Activated CD8-positive, alpha-beta memory T cell treated with anti-CD3 and anti-CD28 coated beads for 1 hour (primary cell): ENCODE measurements around the gene DCAF4.
"Not testable (repeated sequence)": the region's sequence is repeated elsewhere in the genome, so short reads cannot be mapped to it uniquely, and the experiment has no call there.

ENCODE experiments used
- DNase-seq, 2 donors: peaks; one replicate each; pipeline ENCODE4 v3.0.0-alpha.2; 2020; ENCODE audit warnings: low read depth in 1 of 2; ENCODE audit errors: extremely low read depth in 1 of 2

DCAF4 gene

DNA sequence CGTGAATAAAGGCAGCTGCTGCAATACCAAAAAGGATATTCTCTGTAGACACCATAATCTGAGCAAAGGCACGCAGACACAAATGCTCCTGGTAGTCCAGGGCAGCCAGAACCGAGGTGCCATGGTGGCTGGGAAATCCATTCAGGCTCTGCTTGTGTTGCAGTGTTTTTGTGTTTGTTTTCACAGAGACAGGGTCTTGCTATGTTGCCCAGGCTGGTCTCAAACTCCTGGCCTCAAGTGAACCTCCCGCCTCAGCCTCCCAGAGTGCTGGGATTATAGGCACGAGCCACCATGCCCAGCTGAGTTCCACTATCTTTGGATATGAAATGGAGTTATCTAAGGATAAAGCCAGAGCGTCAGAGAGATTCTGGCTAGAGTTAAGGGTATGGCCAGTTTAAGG lies 39.8 kb downstream of the DCAF4 start:
- DNase-seq: no peak

DNA sequence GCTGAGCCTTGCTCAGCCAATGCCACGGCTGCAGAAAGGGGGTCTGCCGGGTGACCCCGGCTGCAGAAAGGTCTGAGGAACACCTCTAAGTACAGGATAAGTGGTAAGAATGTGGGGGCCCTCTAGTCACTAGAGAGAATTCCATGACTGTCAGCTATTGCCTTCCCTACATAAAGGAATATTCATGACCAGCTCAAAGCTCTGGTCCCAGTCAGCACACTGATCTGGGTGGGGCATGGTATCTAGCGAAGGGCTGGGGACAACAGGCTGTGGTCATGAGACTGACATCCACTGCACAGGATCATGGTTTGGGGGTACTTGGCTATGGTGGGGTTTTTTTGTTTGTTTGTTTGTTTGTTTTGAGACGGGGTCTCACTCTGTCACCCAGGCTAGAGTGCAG lies 42.1 kb downstream of the DCAF4 start:
- DNase-seq: no peak

DNA sequence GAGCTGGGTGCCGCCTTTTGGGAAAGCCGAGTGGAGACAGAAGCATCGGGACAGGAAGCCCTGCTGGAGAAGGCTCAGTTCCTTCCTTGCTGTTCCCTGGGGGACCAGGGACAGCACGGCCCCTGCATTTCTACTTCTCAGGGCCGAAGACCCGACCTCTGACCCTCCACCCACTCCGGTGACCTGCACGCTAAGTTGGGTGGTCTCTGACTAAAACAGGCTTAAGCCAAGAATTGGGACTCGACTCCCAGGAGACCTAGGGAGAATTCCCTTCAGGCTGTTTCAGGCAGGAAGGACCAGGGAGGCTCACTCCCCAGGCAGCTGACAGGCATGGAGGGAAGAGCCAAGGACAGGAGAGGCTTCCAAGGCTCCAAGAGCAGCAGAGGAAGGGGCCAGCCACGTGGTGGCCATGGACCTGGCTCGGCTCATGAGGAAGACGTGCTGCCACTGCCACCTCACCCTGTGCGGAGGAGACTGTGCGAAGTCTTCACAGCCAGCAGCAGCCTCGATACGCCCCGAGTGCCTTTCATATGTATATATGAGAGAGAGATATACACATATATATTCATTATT lies 43.9 kb downstream of the DCAF4 start:
- no peak for DNase-seq

DNA sequence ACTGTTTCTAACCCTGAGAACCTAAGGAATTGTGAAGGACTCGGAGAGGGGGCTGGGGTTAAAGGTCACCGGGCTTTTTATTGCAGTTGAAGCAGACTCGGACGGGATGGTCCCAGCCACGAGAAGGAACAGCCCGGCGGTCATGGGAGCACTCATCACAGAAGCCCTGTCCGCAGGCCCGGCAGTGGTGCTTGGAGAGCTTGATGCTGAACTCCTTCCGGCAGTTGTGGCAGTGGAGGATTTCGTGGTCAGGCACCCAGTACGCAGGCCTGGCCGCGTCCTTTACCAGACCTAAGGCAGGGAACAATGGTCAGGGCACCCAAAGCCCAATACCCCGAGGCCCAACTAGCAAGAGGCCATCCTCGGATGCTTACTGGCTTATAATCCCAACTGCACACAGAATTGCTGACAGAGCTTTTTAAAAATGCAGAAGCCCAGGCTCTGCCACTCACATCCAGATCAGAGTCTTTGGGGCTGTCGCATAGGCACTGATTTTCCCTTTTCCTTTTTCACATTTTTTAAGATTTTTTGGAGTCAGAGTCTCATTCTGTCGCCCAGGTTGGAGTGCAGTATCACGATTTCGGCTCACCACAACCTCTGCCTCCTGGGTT lies 44.7 kb downstream of the DCAF4 start:
- DNase-seq: no peak

DNA sequence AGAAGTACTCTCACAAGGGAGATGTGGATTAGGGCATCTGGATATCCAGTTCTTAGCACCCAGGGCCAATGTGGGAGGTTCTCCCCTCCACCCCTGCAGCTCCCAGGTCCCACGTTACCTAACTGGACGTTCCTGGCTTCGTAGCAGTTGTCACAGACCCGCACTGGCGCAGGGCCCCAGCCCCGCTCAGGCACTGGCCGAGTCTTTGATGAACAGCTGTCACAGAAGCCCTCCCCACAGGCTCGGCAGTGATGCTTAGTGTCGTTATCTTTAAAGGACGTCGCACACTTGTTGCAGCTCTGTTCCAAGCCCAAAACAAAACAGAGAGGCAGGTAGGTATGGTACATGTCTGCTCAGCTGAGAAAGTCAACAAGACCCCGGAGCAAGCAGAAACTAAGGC lies 48.4 kb downstream of the DCAF4 start:
- DNase-seq: no peak

DNA sequence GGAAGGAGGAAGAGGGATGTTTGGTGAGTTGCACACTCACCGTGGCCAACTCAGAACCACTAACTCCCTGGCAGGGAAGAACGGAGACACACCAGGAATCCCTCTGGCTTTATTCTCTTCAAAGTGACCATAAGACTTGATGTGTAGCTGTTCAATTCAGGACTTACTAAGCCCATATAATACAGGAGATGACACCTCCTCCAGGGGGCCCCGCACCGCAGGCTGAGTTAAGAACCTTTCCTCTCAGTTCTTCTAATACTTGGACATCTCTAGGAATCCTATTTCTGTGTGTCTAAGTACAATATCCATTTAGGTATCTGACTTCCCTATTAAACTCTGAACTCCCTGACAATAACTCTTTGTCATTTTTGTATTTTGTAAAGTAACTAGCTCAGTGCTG lies 49.5 kb downstream of the DCAF4 start:
- DNase-seq: no peak

DNA sequence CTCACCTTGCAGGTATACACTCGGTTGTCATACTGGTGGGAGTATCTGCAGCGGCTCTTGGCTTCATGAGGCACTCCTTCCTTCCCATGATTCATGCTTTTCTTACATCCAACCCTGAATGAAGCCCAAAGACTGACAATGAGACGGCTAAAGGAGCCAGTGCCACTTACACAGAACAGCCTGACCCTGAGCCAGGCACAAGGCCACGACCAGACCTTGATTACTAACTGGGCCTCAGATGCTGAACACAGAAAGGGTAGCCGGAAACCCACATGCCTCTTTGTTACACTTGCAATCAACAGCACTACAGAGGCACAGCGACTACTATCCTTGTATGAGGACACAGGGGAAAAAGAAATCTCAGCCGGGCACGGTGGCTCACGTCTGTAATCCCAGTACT lies 52.6 kb downstream of the DCAF4 start:
- DNase-seq: no peak

DNA sequence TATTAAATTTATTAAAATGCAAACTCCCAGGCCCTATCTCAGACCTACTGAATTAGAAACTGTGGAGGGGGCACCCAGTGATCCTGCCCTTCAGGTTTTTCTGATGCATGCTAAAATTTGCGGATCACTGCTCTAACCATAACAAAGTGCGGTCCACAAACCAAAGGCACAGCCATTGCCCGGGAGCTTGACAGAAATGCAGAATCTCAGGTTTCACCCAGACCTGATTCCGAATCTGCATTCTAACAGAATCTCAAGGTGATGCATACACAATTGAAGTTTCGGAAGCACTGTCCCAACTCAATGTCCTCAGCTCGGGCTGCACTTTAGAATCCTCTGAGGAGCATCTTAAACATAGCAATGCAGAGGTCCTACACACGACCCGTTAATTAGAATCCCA lies 54.6 kb downstream of the DCAF4 start:
- no peak for DNase-seq

DNA sequence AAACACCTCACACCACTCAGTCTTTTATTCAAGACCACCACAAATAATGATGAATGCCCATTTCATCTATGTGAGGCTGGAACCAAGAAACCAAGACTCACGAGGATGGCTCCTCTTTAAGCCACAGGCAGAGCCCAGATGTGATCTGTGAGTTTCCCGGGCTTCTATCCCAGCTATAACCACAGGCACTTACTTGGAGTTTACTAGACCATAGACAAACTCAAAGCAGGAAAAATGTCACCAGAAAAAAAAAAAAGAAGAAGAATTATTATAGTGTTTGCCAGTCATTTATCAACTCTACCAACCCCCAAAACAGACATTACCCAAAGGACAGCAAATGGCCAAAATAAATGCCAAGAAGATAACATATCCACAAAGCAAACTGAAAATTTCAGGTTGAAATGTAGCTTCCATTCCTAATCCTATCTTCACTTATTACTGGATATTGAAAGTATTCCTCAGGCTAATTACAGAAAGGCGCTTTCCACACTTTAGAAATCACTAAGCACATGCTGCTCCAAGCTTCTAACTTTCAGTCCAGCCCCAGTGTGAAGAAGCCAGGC lies 56.0 kb downstream of the DCAF4 start:
- DNase-seq: no peak

DNA sequence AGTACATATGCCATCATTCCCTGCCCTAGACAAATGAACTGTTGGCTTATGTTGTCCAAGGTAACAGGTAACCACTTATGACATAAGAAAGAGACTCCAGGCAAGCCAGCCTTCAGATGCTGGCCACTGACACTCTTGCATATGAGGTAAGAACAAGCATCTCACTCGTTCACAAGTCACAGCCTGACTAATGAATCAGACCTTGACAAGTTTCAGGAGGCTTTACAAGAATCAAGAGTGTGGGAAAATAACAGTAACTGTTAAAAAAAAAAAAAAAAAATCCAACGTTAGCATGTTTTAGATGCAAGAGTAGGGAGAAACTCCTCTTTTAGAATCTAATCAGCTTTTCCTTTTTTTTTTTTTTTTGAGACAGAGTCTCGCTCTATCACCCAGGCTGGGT lies 60.0 kb downstream of the DCAF4 start:
- no peak for DNase-seq

DNA sequence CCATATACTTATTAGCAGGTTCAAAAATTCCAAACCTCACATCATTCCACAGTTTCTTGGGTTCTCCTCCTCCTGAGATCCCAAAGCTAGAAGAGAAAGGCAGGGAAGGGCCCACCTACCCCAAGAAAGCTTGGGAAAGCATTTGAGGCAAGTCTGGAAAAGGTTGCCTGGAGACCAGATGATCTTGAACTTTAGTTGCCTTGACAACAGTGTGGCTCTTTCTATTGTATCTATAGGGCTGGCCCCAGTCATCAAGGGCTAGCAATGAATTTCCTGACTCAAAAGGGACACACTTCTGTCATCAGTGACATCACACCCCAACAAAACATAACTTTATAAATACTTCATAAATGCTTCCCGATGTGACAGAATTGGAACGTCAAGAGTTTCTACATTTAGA lies 60.6 kb downstream of the DCAF4 start:
- DNase-seq: no peak

DNA sequence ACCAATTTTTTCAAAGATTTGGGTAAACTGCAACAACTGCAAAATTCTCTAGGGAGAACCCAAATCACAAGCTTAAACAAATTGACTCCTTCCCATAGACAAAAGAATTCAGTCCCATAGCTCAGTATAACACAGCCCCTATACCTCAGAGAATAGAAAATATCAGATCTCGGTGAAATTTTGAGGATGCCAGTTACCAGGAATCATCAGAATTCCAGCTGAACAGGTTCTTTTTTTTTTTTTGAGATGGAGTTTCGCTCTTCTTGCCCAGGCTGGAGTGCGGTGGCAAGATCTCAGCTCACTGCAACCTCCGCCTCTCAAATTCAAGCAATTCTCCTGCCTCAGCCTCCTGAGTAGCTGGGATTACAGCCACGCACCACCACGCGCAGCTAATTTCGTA lies 63.9 kb downstream of the DCAF4 start:
- DNase-seq: no peak

DNA sequence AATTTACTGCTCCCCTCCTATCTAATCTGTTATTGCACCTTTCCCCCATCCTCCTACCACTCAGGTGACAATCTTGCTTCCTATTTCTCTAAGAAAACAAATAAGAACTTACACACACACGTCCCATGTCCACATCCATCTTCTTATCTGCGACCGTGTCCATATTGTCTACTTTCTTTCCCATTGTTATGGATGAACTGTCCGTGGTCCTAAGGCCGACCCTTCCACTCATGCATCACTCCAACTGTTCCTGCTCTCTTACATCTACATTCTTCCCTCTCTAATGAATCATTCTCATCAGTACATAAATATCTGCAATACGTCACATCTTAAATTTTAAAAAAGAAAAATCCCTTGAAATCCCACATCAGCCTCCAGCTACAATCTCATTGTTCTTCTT lies 70.7 kb downstream of the DCAF4 start:
- no peak for DNase-seq

DNA sequence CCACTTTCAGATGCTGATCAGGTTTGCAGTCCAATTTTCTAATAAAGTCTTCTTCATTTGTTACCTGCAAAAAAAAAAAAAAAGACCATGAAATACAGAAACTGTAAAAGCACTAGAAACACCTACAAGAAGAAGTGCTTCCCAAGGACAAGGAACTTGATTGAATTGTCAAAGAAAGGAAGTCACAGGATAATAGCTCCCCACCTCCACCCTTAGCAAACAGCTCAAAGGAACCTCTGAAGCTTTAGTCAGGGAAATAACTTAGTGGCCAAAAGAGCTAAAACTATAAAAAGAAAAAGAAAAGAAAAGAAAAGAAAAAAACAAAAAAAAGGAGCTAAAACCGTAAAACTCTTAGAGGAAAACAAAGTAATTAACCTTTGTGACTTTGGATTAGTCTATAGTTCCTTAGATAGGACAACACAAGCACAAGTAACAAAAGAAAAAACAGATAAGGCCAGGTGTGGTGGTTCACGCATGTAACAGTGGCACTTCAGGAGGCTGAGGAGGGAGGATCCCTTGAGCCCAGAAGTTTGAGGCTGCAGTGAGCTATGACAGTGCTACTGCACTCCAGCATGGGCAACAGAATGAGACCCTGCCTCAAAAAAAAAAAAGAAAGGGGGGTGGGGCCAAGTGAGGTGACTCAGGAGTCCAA lies 72.1 kb downstream of the DCAF4 start:
- DNase-seq: no peak

DNA sequence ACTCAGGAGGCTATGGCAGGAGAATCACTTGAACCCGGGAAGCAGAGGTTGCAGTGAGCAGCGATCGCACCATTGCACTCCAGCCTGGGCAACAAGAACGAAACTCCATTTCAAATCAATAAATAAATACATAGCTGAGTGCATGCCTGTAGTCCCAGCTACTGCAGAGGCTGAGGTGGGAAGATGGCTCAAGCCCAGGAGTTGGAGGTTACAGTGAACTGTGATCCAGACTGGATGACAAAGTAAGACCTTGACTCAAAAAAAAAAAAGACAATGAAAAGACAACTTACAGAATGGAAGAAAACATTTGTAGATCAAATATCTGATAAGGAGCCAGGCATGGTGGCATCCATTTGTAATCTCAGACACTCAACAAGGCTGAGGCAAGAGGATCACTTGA lies 73.1 kb downstream of the DCAF4 start:
- no peak for DNase-seq

DNA sequence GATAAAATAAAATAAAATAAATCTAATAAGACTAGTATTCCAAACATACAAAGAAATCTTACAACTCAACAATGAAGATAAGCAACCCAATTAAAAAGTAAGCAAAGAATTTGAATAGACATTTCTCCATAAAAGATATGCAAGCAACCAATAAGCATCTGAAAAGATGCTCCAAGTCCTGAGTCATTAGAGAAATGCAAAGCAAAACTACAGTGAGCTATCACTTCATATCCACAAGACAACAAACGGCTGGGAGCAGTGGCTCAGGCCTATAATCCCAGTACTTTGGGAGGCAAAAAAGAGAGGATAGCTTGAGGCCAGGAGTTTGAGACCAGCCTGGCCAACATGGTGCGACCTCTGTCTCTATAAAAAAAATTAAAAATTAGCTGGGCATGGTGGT lies 73.8 kb downstream of the DCAF4 start:
- DNase-seq: no peak

DNA sequence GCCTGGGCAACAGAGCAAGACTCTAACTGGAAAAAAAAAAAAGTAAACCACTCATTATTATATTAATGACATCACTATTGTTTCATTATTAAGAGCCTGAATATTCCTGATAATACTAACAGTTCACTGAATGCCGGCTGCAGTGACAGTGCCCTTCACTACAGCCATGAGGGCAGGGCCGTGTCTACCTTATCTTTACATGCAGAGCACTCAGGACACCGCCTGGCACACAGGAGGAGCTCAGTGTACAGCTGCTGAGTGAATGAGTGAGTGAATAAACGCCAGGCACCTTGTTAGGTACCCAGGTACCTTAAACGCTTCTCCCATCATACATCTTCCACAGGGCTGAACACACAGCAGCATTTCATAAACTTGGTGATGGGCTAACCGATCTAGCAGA lies 77.4 kb downstream of the DCAF4 start:
- DNase-seq: no peak

DNA sequence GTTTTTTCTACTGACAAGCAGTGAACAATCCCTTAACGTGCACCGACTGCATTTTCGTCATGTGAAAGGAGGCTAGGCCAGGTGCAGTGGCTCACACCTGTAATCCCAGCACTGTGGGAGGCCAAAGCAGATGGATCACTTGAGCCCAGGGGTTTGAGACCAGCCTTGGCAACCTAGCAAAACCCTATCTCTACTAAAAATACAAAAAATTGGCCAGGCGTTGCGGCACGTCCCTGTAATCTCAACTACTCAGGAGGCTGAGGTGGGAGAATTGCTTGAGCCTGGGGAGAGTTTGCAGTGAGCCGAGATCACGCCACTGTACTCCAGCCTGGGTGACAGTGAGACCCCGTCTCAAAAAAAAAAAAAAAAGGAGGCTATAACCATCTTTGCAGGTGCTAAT lies 78.4 kb downstream of the DCAF4 start:
- not testable (repeated sequence) for DNase-seq

DNA sequence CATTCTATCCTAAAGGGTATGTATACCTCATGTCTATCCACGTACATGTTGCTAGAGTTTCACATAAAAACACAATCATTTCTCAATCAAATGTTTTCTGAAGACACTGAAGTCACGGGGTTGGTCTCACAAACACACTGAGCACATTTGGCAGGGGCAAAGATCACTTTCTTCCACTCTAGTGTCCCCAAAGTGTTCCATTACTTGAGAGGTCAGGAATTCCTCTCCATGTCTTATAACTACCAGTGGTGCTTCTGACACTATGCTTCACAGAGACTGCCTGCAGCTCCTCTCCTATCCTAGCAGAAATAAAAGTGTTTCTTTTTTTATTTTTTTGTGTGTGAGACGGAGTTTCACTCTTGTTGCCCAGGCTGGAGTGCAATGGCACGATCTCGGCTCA lies 81.6 kb downstream of the DCAF4 start:
- no peak for DNase-seq

DNA sequence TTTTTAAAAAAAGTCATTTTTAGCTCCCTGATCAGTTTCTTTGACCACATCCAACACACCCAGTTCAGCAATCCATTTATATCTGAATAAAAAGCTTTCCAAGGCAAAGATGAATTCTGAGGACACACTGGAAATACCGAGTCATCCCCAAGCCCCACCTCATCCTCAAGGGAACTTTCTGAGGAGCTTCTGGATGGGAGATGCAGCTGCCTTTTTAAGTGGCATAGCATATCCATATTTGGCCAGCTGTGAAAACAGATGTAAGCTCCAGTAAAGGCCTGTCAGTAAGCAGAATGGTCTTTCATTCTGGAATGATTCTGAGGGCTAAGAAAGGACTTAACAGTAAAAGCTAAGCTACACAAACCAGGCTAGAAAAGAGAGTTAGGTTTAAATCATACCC lies 82.2 kb downstream of the DCAF4 start:
- no peak for DNase-seq
